ENCODE data around the gene EML2.

DNA sequence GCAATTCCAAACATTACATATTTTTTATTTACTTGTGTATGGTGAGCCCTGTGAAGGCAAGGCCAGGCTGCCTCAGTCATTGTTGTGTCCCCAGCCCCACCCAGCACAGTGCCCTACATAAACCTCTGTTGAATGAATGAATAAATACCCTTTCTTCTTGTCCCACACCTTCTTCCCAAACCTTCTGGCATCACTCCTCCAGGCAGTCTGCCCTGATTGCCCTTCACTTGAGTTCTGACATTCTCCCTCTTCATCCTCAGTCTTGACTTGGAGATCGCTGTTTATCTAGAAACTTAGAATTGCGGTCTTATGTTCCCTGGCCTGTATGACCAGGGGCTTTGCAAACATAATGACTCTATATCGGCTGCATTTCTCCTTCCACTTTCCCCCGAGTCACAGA is 49.4 kb downstream of the EML2 start:
- TF ChIP-seq YY1 (IDR thresholded peaks at IDR 0.05; ENCODE audit: insufficient read depth, insufficient read length) (no peak), ZNF274 (IDR thresholded peaks at IDR 0.05; ENCODE audit: low read depth, low read length) (no peak), SUZ12 (IDR thresholded peaks at IDR 0.05; ENCODE audit: extremely low read depth, insufficient read depth, insufficient read length) (no peak)
